GM21360 (cell line): Measurements from ENCODE around the gene HIPK4.
A peak's percentile ranks its signal among the peaks of the same experiment; 100 is the strongest.
"Not testable (repeated sequence)": the region's sequence is repeated elsewhere in the genome, so short reads cannot be mapped to it uniquely, and the experiment has no call there.

Source experiments
- ATAC-seq: cut with Tn5 transposase; IDR thresholded peaks from one replicate; pipeline ENCODE4 v1.9.1; 2021; ENCODE audit warnings: mild to moderate bottlenecking, moderate library complexity; ENCODE audit not compliant: unreplicated experiment

HIPK4 gene, protein sequence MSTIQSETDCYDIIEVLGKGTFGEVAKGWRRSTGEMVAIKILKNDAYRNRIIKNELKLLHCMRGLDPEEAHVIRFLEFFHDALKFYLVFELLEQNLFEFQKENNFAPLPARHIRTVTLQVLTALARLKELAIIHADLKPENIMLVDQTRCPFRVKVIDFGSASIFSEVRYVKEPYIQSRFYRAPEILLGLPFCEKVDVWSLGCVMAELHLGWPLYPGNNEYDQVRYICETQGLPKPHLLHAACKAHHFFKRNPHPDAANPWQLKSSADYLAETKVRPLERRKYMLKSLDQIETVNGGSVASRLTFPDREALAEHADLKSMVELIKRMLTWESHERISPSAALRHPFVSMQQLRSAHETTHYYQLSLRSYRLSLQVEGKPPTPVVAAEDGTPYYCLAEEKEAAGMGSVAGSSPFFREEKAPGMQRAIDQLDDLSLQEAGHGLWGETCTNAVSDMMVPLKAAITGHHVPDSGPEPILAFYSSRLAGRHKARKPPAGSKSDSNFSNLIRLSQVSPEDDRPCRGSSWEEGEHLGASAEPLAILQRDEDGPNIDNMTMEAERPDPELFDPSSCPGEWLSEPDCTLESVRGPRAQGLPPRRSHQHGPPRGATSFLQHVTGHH

DNA sequence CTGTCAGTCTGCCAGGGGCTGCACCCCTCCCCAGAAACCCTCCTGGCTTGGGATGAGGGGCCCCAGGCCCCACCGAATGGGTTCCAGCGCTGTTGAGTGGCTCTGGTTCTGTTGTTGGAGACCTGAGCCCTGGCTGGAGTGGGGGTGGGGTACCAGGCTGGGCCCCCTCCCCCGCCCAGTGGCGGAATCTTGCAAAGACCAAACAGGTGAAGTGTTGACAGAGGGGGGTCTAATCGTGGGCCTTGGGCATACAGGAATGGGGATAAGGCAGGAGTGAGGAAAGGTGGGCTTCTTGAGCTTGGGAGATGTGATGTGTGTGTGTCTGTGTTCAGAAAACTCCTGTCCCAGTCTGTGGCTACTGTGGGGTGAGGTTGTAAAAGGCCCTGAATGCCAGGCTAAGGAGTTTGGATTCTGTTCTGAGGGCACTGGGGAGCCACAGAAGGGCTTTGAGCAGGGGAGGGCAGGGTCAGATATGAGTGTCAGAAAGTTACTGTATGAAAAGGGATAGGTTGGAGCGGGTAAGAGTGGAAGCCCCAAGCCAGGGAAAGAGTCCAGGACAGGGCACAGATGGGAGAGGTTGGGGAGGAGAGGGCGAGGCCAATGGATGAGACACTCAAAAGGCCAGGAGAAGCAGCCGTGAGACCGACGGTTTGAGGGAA, at the start of gene HIPK4:
Gene HIPK4 (minus strand): TSS at position 98 of the 659 bp plus-strand sequence. CDS start 279 bp downstream, outside the sequence.
- no peak for ATAC-seq

DNA sequence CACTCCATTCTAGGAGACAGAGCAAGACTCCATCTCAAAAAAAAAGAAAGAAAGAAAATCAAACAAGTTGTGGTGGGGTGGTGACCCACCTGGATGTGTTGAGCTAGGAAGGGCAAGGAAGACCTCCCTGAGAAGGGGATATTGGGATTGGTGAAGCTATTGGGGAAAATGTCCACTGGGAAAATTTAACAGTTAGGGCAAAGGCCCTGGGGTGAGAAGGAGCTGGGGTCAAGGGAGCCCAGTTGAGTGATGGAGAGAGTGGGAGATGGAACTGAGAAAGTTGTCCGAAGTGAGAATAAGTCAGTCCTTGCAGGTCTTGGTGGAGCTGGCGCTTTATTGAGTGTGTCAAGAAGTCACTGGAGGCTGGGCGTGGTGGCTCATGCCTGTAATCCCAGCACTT, 48.3 kb upstream of the HIPK4 start:
- no peak for ATAC-seq

DNA sequence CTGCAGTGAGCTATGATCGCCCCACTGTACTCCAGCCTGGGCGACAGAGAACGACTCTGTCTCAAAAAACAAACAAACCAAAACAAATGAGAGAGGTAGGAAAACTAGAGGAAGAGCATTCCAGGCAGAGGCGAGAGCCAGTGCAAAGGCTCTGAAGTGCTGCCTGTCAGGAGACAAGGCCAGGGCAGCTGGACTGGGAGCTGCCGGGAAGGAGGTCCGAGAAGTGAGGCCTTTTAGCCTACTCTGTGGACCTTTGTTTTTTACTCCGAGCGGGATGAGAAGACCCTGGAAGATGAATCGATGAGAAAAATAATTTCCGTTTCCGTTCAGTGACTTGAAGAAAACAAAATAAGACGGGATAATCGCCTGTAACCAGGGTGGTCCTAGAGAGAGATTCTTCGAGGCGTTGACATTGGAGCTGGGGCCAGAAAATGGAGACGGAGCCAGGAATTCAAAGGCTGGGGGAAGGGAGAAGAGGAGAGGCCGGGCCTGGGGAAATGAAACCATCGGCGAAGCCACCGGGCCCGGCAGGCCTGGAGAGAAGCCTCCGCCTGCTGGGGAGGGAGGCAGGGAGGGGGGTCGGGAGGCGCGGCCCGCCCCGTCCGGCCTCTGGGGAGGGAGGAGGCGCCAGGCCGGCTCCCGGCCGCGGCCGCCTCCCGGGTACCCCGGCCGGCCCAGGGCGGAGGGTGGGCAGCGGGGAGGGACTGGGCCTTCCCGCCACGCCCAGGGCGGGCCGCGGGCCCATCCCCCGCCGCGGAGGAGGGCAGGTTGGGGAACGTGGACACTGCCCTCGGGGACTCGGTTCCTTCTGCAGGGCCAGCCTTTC, 43.6 kb upstream of the HIPK4 start:
- ATAC-seq: peak; percentile 64

DNA sequence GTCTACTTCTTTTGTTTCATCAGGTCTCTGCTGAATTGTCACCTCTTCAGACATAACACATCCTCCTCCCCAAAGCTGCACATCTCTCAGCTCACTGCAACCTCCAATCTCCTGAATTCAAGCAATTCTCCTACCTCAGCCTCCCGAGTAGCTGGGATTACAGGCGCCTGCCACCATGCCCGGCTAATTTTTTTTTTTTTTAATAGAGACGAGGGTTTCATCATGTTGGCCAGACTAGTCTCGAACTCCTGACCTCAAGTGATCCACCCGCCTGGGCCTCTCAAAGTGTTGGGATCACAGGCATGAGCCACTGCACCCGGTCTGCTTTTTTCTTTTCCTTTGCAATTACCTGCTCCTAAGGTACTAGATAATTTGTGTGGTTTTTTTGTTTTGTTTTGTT, 42.8 kb upstream of the HIPK4 start:
- not testable (repeated sequence) for ATAC-seq

DNA sequence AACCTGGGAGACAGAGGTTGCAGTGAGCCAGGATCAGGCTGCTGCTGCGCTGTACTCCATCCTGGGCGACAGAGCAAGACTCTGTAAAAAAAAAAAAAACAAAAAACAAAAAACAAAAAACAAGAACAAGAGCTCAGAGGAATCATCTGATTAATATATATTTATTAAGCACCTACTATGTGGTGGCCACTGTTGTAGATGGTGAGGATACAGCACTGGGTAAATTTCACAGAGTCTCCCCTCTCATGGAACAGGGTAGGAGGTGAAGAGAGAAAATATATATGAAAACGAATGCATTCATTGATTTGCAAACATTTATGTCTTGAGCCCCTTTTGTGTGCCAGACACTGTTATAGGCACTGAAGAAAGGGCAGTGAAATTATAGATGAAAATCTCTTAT, 41.7 kb upstream of the HIPK4 start:
- ATAC-seq: no peak

DNA sequence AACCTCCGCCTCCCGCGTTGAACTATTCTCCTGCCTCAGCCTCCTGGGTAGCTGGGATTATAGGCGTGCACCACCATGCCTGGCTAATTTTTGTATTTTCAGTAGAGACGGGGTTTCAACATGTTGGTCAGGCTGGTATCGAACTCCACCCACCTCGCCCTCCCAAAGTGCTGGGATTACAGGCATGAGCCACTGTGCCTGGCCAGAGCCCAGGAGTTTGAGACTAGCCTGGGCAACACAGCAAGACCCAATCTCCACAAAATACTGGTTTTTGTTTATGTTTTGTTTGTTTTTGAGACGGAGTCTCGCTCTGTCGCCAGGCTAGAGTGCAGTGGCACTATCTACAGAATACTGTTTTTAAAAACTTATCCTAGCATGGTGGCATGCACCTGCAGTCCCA, 40.3 kb upstream of the HIPK4 start:
- not testable (repeated sequence) for ATAC-seq

DNA sequence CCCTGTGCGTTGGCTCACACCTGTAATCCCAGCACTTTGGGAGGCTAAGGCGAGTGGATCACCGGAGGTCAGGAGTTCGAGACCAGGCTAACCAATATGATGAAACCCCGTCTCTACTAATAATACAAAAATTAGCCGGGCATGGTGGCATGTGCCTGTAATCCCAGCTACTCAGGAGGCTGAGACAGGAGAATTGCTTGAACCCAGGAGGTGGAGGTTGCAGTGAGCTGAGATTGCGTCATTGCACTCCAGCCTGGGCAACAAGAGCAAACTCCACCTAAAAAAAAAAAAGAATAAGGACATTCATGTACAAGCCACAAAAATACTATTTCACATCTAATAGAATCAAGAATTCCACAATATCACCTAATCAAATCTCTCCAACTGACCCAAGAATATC, 38.2 kb upstream of the HIPK4 start:
- ATAC-seq: not testable (repeated sequence)

DNA sequence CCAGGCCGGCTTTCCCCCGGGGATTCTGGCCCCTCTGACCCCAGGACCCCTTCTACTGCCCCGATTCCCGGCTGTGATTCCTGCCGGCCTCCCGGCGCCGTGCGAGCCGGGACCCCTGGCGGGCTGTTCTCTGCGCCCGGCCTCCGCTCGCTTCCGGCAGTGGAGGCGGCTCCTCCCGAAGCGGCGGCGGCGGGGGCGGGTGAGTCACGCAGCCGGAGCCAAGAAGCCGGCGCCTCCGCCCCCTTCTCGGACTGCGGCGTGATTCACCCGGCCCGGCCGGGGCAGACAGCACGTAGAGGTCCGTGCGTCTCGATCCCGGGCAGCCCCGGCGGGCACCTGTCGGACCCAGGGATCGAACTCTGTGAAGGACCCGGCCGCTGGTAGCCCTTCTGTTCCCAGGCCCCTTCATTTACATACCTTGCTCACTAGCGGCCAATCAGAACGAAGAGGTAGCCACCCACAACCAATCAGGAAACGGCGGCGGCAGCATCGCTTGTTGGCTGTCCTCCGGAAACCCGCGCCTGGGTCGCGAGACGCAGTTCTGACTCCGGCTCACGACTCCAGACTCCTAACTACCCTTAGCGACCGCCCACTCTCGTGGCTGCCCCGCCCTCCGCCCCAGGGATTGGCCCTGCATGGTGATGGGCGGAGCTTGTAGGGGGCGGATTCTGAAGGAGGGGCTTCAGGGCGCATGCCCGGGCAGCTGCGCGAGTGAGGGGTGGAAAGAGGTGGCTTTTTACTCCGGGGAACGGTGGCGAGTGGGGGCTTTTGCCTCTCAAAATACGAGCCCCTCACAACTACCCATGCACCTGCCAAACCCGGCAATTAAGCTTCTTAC, 35.7 kb upstream of the HIPK4 start, which contains the start of gene SERTAD1:
Gene SERTAD1 (minus strand): TSS at position 543 of the 838 bp plus-strand sequence. CDS start 2,446 bp downstream, outside the sequence.
- ATAC-seq: peak; percentile 73

DNA sequence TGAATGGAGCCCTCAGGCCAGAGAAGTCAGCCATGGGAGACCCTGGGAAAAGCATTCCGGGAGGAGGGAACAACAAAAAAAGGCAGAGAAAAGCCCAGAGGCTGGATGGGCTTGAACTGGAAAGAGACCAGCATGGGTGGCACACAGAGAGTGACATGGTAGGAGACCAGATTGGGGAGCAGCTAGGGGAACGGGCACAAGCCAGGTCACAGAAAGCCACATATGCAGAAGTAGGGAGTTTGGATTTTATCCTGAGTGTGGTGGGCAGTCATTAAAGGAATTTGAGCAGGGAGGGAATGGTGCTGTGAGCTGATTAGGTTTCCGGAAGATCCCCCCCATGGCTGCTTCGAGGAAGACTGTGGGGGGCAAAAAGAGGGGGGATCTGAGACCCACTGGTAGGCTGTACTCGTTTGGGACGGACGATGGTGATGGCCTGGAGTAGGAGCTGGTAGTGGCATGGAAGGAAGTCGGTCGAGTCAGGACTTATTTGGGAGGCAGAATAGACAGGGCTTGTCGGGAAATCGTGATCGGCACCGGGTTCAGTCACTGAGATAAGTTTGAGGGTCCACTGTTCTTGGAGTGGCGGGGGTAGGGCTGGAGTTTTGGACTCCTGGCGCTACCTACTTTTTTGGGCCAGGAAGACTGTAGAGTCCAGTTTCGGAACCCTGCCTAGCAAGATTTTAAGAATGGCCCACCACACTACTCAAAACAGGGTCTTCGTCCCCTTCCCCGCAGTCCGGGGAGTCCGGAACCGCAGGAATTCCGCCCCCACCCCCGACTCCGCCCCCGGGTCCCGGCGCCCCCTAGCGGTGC, 34.9 kb upstream of the HIPK4 start:
- ATAC-seq: no peak

DNA sequence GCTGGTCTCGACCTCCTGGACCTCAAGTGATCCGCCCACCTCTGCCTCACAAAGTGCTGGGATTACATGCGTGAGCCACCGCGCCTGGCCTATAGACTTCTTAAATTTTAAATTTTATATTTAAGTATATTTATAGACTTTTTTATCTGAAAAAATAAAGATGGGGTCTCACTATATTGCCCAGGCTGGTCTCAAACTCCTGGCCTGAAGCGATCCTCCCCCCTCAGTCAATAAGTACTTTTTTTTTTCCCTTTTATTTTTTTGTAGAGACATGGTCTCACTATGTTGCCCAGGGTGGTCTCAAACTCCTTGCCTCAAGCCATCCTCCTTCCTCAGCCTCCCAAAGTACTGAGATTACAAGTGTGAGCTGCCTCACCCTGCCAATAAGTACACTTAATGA, 34.0 kb upstream of the HIPK4 start:
- no peak for ATAC-seq

DNA sequence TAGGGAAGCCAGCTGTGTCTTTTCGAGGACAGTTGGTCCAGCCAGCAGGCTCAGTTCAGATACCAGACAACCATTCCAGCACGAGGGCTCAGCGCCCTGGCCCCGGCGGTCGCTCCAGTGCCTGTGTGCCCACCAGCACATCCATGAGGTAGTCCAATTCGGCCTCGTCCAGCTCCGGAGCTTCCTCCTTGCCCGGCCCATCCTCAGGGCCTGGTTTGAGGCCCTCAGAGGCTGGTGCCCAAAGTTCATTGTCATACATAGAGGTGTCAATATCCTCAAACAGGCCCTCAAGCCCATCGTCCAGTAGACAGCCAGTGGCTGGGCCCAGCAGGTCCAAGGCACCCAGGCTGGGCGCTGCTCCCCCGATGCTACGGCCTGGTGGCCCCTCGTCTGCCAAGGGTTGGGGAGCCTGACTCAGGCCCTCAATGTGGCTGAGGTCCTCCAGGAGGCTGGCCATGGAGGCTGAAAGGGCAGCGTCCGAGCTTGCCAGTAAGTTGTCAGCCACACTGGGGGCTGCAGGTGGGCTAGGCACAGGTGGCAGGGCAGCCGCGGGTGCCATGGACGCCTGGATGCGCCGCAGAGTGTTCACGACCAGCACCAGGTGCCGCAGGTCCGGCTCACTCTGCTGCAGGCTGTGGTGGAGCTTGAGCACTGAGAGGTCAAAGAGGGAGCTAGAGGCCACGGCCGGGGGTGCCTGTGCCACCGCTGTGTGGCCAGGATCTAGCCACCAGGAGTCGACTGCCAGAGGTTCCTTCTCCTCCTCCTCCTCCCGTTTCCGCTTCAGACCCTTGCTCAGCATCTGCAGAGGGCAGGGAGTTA, 33.0 kb upstream of the HIPK4 start:
- ATAC-seq: no peak

DNA sequence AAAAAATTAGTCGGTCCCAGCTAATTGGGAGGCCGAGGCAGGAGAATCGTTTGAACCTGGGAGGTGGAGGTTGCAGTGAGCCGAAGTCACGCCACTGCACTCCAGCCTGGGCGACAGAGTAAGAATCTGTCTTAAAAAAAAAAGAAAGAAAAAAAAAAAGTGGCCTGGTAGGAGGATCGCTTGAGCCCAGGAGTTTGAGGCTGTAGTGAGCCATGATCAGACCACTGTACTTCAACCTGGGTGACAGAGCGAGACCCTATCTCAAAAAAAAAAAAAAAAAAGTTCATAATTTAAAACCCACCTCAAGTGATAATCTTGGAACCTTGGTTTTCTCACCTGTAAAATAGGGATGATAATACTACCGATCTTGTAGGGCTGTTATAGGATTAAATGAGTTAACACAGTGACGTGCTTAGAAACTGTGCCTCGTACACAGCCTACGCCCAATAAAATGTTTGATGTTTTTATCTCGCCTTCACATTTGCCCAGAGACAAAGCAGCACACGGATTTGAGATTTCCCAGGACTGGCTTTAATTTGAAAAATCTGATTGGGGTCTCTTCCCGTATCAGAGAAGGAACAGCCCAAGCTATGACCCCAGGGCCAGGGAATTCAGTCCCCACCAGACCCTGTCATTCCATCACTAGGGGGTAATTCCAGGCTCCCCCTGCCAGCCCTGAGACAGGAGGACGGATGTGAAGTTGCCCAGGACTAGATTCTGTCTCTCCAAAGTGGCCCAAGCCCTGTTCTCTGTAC, 32.2 kb upstream of the HIPK4 start:
- no peak for ATAC-seq

DNA sequence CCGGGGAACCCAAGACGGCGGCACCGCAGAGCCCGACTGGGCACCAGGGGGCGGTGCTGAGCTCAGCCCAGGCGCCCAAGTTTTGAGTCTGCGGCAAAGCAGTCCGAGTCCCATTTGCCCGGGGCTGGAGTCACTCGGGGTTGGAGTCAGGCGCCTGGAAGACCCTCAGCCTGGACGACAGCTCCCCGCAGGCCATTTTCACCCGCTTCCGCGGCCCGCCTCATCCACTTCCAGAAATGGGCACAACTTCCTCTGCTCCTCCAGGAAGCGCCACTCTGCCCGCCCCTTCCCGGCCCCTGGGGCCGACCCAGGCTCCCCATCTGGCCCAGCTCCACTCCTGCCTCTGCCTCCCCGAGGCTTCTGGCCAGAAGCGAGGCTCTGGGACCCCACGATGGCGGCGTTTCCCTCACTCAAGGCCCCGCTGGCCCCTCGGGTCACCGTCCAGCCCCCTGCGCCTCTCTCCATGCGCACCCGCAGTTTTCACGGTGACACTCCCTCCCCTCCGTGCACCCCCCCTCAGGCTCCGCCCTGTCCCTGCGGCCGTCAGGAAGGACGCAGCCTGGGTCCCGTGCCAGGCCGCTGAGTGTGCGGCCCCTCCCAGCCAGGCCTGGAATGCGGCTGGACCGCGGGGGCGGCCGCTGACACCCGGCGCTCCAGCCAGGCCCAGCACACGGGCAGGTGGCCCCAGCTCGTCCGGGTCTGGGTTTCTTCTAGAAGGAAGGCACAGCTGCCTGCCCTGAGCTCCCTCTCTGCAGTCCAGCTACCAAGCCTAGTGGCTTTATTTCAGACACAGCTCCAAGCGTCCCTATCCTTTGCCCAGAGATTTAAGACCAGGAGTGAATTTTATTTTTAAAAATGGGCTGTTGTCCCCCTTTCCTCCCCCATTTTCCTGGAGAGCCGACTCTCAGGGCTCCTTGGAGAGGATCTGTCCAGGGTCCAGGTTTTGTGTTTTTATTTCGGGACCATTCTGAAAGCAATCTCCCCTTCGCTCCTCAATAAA, 31.1 kb upstream of the HIPK4 start:
- no peak for ATAC-seq

DNA sequence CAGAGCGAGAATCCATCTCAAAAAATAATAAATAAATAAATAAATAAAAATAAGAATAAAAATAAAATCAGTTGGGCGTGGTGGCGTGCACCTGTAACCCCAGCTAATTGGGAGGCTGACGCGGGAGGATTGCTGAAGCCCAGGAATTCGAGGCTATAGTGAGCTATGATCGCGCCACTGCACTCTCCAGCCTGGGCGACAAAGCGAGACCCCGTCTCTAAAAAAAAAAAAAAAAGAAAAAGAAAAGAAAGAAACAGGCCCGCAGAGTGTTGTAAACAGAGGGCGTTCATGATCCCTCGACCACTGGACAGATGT, 30.4 kb upstream of the HIPK4 start:
- ATAC-seq: no peak

DNA sequence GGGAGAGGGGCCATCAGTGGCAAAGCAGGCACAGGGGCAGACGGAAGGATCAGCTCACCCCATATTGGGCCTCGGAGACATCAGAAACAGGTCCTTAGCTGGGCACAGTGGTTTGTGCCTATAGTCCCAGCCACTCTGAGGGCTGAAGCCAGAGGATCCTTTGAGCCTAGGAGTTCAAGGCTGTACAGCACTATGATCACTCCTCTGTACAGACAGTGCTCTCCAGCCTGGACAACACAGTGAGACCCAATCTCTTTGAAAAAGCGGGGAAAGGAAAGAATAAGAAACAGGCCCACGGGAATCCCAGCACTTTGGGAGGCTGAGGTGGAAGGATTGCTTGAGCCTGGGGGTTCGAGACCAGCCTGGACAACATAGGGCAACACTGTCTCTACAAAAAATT, 29.8 kb upstream of the HIPK4 start:
- ATAC-seq: no peak

DNA sequence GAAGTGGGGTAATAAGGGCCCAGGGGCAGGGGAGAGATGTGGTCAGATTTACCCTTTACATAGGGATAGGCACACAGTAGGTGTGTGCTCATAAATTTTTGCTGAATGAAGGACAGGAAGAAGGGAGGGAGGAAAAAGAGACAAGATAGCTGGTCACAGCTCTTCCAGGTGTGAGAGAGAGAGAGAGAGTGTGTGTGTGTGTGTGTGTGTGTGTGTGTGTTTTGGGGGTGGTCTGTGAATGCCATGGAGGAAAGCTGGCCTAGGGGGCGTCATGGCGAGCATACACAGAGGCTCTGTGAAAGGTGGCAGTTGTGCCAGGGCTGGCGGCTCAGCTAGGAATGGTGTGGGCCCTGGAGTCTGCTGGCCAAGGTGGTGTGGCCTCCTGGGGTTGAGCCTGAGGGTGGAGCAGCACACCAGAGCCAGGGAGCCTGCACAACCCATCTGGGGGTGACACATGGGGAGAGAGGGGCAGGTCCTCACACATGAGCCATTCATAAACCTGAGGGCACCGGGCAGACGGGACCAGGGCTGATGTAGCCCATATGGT, 29.2 kb upstream of the HIPK4 start:
- no peak for ATAC-seq
